ENCODE data around the gene UMPS. TPM values are rescaled to one million over a fixed set of nuclear protein-coding genes. Genes with fewer than 3 reads are reported as not detected.

UMPS gene
- total and polyA plus RNA-seq, 9 of the 15 experiments (the other 6 are each of a cell fraction or from before 2014, with no cell fraction given): 28.9 to 91.0 (median 45.9) TPM

DNA sequence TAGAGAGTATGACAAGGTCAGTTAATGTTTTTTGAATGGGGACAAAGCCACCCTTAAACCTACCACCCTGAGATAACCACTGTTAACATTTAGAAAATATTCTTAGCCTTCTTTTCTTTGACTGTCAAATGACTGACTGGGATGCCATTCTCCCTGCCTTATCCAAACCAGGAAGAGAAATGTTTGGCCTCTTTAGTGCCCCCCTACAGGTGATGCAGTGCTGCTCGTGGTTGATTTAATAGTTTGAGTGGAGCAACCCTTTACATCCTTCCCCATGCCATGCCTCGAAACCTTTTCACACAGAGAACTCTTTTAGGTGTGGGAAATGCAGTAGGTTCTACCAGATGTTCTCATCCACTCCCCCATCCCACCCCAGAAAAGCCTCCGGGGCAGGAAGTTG is 38.7 kb upstream of the UMPS start:
- no peaks in the 10 kb centered on the region for H3K4me1 ChIP-seq (replicated peaks in 1 of 2; ENCODE audit: control insufficient read depth in 2 of 2, insufficient read depth in 2 of 2, low read length in 2 of 2)
- ChIA-PET POLR2A (no interaction called here), CTCF (ENCODE audit: low intra/inter-chr PET ratio) (no interaction called here)
- WGBS (ENCODE audit: insufficient coverage, low coverage, missing lambda C conversion rate): 0% methylated on average over 2 of the region's 3 CpGs
- H3K9me1 ChIP-seq (ENCODE audit: control insufficient read depth, insufficient read depth, low read length): no peaks in the 10 kb centered on the region
- no peaks in the 10 kb centered on the region for H3K79me2 ChIP-seq (ENCODE audit: control insufficient read depth, insufficient read depth, low read length)
- no peak overlapping the region for H3K27ac ChIP-seq (ENCODE audit: extremely low read depth, low read depth, low read length)
- H3K4me2 ChIP-seq (ENCODE audit: insufficient read depth, low read length): no peak overlapping the region
- no peak for TF ChIP-seq FOXK2 (conservative IDR thresholded peaks at IDR 0.05 in 1 of 2, IDR thresholded peaks at IDR 0.05 in 1 of 2; ENCODE audit: low read depth in 2 of 2)
- no peak for TF ChIP-seq KDM2B (CRISPR knock-in tag; IDR thresholded peaks at IDR 0.05)
- TF ChIP-seq, protein P1, sequence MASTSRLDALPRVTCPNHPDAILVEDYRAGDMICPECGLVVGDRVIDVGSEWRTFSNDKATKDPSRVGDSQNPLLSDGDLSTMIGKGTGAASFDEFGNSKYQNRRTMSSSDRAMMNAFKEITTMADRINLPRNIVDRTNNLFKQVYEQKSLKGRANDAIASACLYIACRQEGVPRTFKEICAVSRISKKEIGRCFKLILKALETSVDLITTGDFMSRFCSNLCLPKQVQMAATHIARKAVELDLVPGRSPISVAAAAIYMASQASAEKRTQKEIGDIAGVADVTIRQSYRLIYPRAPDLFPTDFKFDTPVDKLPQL (IDR thresholded peaks at IDR 0.05; ENCODE audit: extremely low read depth, insufficient read length): no peak
- TF ChIP-seq, protein P2, sequence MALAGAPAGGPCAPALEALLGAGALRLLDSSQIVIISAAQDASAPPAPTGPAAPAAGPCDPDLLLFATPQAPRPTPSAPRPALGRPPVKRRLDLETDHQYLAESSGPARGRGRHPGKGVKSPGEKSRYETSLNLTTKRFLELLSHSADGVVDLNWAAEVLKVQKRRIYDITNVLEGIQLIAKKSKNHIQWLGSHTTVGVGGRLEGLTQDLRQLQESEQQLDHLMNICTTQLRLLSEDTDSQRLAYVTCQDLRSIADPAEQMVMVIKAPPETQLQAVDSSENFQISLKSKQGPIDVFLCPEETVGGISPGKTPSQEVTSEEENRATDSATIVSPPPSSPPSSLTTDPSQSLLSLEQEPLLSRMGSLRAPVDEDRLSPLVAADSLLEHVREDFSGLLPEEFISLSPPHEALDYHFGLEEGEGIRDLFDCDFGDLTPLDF (CRISPR knock-in tag; IDR thresholded peaks at IDR 0.05): no peak
- no peak for TF ChIP-seq ZNF253 (CRISPR knock-in tag; conservative IDR thresholded peaks at IDR 0.05)
- no peak for TF ChIP-seq JUN (IDR thresholded peaks at IDR 0.05; ENCODE audit: borderline replicate concordance, low read depth, low read length)
- no peak for TF ChIP-seq JUN (CRISPR knock-in tag; IDR thresholded peaks at IDR 0.05; ENCODE audit: borderline replicate concordance)
- TF ChIP-seq ZNF780A (CRISPR knock-in tag; IDR thresholded peaks at IDR 0.05): no peak
- TF ChIP-seq NR1H2 (CRISPR knock-in tag; IDR thresholded peaks at IDR 0.05): no peak
- TF ChIP-seq EP400 (IDR thresholded peaks at IDR 0.05): no peak
- TF ChIP-seq ZC3H4 (CRISPR knock-in tag; IDR thresholded peaks at IDR 0.05; ENCODE audit: borderline replicate concordance): no peak
- TF ChIP-seq ZNF124 (CRISPR knock-in tag; IDR thresholded peaks at IDR 0.05): no peak
- in situ Hi-C loops (cut with MboI): no loop called here
- no peaks in the 10 kb centered on the region for H3K36me3 ChIP-seq (ENCODE audit: control insufficient read depth, insufficient read depth, low read length)
- no peak overlapping the region for H3K9ac ChIP-seq (ENCODE audit: insufficient read depth in 1 of 2, low read depth in 2 of 2, low read length in 2 of 2)
- ATAC-seq: no peak
- no peak overlapping the region for H2AFZ ChIP-seq (ENCODE audit: low read depth, low read length)
- H3K4me3 ChIP-seq: no peak overlapping the region
- H4K20me1 ChIP-seq (replicated peaks; ENCODE audit: control insufficient read depth, insufficient read depth, low read length): no peaks in the 10 kb centered on the region
- DNase-seq (ENCODE audit: extremely low read depth in 1 of 4, low spot score in 3 of 4): no peak
- H3K9me3 ChIP-seq (replicated peaks; ENCODE audit: control insufficient read depth, insufficient read depth, low read depth, low read length): no peaks in the 10 kb centered on the region; the same call in 1 of the 2 replicates
- BruUV-seq (replicated peaks): no TSS peak
- H3K27me3 ChIP-seq (ENCODE audit: control insufficient read depth in 2 of 2, insufficient read depth in 2 of 2, low read length in 2 of 2): peaks cover 0 to 7% of the 10 kb centered on the region in 2 experiments; a peak in 3 of 5 replicates
- FAIRE-seq: no peak
- intact Hi-C loops (cut with micrococcal nuclease): no loop called here
